HG03460 (cell line): ENCODE results near the gene TMEM174.

Source experiments
- ATAC-seq: cut with Tn5 transposase; IDR thresholded peaks from one replicate; pipeline ENCODE4 v1.9.1; 2021; ENCODE audit not compliant: unreplicated experiment

Gene TMEM174

GRCh38 chr5:73153513-73153912, 19.5 kb upstream of the TMEM174 start:
- no peak for ATAC-seq

DNA sequence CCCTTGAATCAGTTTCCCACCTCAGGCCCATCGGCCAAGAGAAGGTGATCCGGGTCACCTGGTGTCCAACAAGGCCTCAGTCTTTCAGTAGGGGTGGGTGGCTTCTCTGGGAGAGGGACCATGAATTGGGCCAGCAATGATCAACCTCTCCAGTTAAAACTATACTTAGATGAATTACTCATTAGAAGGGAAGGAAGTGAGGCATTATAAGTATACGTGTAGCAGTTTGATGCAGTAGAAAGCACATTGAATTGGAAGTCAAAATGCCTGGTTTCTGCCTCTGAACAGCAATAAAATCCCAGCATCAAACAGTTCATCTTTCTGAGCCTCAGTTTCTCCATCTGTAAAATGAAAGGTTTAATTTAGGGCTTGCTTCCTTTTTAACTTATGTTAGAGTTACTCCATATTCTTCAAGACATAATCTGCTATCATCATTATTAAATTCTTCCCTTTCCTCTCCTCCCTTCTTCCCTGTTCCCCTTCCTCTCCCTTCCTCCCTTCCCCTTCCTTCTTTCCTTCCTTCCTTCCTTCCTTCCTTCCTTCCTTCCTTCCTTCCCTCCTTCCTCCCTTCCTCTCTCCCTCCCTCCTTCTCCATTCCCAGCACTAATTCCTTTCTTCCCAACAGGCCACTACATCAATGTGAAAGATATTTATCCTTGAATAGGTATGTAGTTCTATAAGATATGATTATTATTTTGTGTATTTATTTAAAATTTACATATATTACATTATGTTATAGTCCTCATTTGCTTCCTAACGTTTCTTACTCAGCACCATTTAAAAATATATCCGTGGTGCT, 18.6 kb upstream of the TMEM174 start:
- no peak for ATAC-seq

- ATAC-seq, result no peak
Observed at GRCh38 chr5:73155271-73156222, 17.4 kb upstream of the TMEM174 start.

DNA sequence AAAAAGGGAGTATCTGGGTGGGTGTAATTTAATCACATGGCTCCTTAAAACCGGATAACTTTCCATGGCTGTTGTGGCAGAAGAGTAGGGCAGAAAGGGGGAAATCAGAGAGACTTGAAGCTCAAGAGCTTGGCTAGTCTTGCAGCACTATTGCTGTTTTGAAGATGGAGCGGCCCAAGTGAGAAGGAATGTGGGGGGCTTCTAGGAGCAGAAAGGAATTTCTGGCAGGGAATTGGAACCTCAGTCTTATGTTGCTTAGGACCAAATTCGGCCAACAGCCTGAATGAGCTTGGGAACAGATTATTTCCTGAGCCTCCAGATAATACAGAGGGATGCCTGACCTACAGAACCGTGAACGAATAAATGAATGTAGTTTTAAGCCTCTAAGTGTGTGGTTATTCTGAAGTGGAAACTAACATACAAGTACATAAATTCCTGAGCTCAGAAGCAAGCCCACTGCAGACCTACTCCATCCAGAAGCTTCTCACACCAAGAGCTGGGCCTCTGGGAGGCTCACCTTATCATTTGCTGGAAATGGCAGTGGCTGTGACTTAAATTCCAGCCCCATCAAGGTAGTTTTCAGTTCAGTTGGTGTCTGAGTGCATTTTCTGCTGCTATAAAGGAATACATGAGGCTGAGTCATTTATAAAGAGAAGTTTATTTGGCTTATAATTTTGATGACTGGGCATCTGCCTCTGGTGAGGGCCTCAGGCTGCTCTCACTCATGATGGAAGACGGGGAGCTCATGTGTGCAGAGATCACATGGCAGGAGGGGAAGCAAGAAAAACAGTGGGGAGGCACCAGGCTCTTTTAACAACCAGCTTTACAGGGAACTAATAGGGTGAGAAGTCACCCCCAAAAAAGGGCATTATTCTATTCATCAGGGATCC, 15.3 kb upstream of the TMEM174 start:
- no peak for ATAC-seq

DNA sequence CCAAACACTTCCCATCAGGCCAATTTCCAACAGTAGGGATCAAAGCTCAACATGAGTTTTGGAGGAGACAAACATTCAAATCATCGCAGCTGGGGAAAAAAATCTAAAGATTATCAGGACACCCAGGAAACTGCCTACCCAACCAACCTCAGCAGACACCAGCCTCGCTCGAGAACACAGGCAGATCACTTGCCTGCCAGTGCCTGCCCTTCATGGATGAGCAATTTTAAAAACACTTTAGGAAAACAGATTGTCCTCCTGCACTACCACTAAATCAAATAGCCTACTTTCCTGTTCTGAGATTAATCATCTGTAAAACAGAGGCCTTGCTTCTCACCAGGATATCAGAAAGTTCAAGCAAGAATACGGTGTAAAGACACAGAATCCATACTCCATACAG, 14.7 kb upstream of the TMEM174 start:
- no peak for ATAC-seq

DNA sequence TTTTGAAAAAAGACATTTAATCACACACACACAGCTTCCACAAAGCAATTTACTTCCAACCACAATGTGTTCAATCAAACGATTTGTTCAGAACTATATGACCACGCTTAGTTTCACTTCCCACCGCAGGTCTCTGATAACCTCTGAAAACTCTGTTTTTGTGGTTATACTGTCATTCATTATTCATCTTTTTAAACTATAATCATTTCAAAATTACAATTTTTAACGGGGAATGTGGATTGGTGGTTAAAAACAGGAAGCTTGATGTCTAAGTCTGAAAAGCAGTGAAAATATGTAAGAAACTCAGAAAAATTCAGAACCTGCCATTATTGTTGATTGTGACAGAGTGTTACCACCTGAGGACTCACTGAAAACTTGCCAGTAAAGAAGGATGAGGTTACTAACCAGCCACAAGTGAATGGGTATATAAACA, 12.7 kb upstream of the TMEM174 start:
- ATAC-seq, result peak; percentile 88

- no peak for ATAC-seq
Observed at GRCh38 chr5:73170522-73170921, 2.5 kb upstream of the TMEM174 start.

GRCh38 chr5:73171495-73171894, 1.5 kb upstream of the TMEM174 start:
- ATAC-seq, result no peak

DNA sequence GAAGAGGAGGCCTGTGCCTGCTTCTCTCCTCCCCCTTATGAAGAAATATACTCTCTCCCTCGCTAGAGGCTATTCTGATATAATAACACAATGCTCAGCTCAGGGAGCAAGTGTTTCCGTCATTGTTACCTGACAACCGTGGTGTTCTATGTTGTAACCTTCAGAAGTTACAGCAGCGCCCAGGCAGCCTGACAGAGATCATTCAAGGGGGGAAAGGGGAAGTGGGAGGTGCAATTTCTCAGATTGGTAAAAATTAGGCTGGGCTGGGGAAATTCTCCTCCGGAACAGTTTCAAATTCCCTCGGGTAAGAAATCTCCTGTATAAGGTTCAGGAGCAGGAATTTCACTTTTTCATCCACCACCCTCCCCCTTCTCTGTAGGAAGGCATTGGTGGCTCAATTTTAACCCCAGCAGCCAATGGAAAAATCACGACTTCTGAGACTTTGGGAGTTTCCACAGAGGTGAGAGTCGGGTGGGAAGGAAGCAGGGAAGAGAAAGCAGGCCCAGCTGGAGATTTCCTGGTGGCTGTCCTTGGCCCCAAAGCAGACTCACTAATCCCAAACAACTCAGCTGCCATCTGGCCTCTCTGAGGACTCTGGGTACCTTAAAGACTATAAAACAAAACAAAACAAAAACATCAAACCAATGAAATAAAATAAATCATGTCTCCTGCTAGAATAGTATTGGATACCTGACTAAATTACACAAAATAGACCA, 1.3 kb downstream of the TMEM174 start:
- ATAC-seq, result no peak

DNA sequence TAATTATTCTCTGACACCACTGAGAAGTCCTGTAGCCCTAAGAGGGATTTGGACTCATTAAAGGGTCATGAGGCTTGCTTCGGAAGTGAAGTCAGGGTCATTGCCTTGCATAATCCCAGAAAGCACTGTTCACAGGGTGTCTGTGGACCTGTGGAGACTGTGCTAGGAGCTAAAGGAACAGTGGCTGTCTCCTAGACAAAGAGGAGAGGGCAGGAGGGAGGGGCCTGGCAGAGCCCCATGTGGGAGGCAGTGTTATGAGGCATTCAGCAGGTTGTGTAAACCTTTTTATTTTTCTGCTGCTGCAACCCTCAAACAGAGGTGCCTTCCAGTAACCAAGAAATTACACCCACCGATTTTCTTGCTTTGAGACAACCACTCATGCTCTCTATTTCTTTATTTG, 3.3 kb downstream of the TMEM174 start:
- no peak for ATAC-seq

DNA sequence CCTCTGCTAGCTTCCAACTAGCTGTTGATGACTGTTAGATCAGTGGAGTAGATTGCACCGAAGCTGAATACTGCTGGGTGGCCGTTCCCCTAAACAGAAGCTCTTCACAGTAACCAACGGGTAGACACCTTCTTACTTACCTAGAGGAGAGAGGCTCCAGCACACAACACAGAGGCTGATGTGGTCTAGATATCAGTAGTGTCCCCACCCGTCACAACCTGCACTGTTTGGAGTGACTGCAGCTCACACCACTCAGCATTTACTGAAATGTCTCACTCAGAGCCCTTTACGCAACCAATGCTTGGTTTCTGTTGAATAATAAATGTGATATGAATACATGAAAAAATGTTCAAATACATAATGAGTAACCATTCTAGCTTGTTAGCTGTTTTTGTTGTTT, 5.3 kb downstream of the TMEM174 start:
- no peak for ATAC-seq

DNA sequence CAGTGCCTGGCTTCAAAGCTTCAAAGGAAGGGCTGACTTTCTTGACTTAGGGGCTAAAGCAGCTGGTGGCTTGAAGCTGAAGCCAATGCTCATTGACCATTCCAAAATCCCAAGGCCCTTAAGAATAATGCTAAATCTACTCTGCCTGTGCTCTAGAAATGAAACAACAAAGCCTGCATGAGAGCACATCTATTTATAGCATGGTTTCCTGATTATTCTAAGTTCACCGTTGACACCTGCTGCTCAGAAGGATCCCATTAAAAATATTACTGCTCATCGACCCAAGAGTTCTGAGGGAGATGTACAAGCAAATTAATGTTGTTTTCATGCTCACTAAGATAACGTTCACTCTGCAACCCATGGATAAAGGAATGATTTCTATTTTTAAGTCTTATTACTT, 6.7 kb downstream of the TMEM174 start:
- no peak for ATAC-seq

DNA sequence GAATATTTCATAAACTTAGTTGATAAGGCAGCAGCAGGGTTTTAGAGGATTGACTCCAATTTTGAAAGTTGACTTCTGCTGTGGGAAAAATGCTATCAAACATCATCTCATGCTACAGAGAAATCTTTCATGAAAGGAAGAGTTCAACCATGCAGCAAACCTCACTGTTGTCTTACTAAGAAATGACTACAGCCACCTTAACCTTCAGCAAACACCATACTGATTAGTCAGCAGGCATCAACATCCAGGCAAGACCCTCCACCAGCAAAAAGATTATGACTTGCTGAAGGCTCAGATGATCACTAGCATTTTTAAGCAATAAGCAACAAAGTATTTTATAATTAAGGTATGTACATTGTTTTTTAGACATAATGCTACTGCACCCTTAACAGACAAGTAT, 7.6 kb downstream of the TMEM174 start:
- ATAC-seq, result no peak

- ATAC-seq, result no peak
Observed at GRCh38 chr5:73182307-73182706, 9.3 kb downstream of the TMEM174 start.

GRCh38 chr5:73183000-73183399, 10.0 kb downstream of the TMEM174 start:
- ATAC-seq, result no peak

DNA sequence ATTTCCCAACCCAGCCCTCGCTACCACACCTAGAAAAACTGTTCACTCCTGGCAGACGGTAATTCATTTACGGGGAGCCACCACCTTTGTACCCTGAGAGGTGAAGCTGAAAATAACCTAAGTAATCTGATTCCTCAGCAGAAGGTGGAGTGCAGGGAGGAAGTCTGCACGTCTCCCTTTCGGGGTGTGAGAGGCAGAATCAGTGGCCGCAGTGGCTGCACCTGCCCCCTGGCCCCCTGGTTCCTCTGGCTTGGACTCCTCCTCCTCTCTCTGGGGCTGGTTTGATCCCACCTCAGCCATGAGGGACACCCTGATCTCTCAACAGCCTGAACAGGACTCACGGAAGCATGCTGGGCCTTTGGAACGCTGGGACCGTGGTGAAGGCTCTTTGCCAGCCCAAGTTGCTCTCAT, 10.5 kb downstream of the TMEM174 start:
- no peak for ATAC-seq

- ATAC-seq, result no peak
Observed at GRCh38 chr5:73186976-73187375, 14.0 kb downstream of the TMEM174 start.

- no peak for ATAC-seq
Observed at GRCh38 chr5:73188764-73189531, 16.0 kb downstream of the TMEM174 start.

- ATAC-seq, result no peak
Observed at GRCh38 chr5:73189871-73190376, 16.9 kb downstream of the TMEM174 start.
